Measurements from ENCODE around the gene TMC3.

TMC3 gene

GRCh38 chr15:81323559-81323943 lies 50.5 kb downstream of the TMC3 start:
- Histone ChIP-seq H3K9ac (ENCODE audit: low read length in 2 of 2) (peak overlapping the region; percentile 66 to 80), H3K9me3 (ENCODE audit: control insufficient read depth in 2 of 2, low read length in 2 of 2) (no peaks in the 10 kb centered on the region), H3K4me3 (ENCODE audit: low read length in 2 of 2) (peak overlapping the region; percentile 70 to 92), H3K36me3 (ENCODE audit: control insufficient read depth in 2 of 2, insufficient read depth in 2 of 2, low read length in 2 of 2) (peaks cover 0 to 6% of the 10 kb centered on the region in 2 donors), H3K4me1 (ENCODE audit: control insufficient read depth, insufficient read depth, low read length) (peaks cover 13% of the 10 kb centered on the region), H3K27ac (ENCODE audit: low read length) (peak overlapping the region; percentile 41), H3K27me3 (ENCODE audit: control insufficient read depth in 1 of 2, insufficient read depth in 2 of 2, low read length in 2 of 2) (no peaks in the 10 kb centered on the region)

GRCh38 chr15:81322676-81323253 lies 51.2 kb downstream of the TMC3 start:
- peak overlapping the region; percentile 33 to 40 for H3K4me3 ChIP-seq (ENCODE audit: low read length in 2 of 2)
- no peaks in the 10 kb centered on the region for H3K9me3 ChIP-seq (ENCODE audit: control insufficient read depth in 2 of 2, low read length in 2 of 2)
- no peak overlapping the region for H3K27ac ChIP-seq (ENCODE audit: low read length)
- peaks cover 0 to 7% of the 10 kb centered on the region in 2 donors for H3K36me3 ChIP-seq (ENCODE audit: control insufficient read depth in 2 of 2, insufficient read depth in 2 of 2, low read length in 2 of 2)
- H3K4me1 ChIP-seq (ENCODE audit: control insufficient read depth, insufficient read depth, low read length): peaks cover 13% of the 10 kb centered on the region
- H3K27me3 ChIP-seq (ENCODE audit: control insufficient read depth in 1 of 2, insufficient read depth in 2 of 2, low read length in 2 of 2): no peaks in the 10 kb centered on the region
- H3K9ac ChIP-seq (ENCODE audit: low read length in 2 of 2): no peak overlapping the region

- no peak overlapping the region for H3K27ac ChIP-seq (ENCODE audit: low read length)
- peaks cover 3 to 13% of the 10 kb centered on the region in 2 donors for H3K36me3 ChIP-seq (ENCODE audit: control insufficient read depth in 2 of 2, insufficient read depth in 2 of 2, low read length in 2 of 2)
- H3K9me3 ChIP-seq (ENCODE audit: control insufficient read depth in 2 of 2, low read length in 2 of 2): no peaks in the 10 kb centered on the region
- no peak overlapping the region for H3K4me3 ChIP-seq (ENCODE audit: low read length in 2 of 2)
- H3K27me3 ChIP-seq (ENCODE audit: control insufficient read depth in 1 of 2, insufficient read depth in 2 of 2, low read length in 2 of 2): no peaks in the 10 kb centered on the region
- H3K9ac ChIP-seq (ENCODE audit: low read length in 2 of 2): no peak overlapping the region
- H3K4me1 ChIP-seq (ENCODE audit: control insufficient read depth, insufficient read depth, low read length): peaks cover 13% of the 10 kb centered on the region
These were observed 52.3 kb downstream of the TMC3 start for GRCh38 chr15:81321667-81322066.

GRCh38 chr15:81317642-81318017 lies 56.4 kb downstream of the TMC3 start:
- no peaks in the 10 kb centered on the region for H3K27me3 ChIP-seq (ENCODE audit: control insufficient read depth in 1 of 2, insufficient read depth in 2 of 2, low read length in 2 of 2)
- H3K27ac ChIP-seq (ENCODE audit: low read length): no peak overlapping the region
- peaks cover 13% of the 10 kb centered on the region for H3K4me1 ChIP-seq (ENCODE audit: control insufficient read depth, insufficient read depth, low read length)
- H3K4me3 ChIP-seq (ENCODE audit: low read length in 2 of 2): no peak overlapping the region
- H3K9ac ChIP-seq (ENCODE audit: low read length in 2 of 2): no peak overlapping the region
- peaks cover 4 to 16% of the 10 kb centered on the region in 2 donors for H3K36me3 ChIP-seq (ENCODE audit: control insufficient read depth in 2 of 2, insufficient read depth in 2 of 2, low read length in 2 of 2)
- H3K9me3 ChIP-seq (ENCODE audit: control insufficient read depth in 2 of 2, low read length in 2 of 2): no peaks in the 10 kb centered on the region

GRCh38 chr15:81316267-81316666 lies 57.7 kb downstream of the TMC3 start:
- H3K9ac ChIP-seq (ENCODE audit: low read length in 2 of 2): no peak overlapping the region
- no peaks in the 10 kb centered on the region for H3K27me3 ChIP-seq (ENCODE audit: control insufficient read depth in 1 of 2, insufficient read depth in 2 of 2, low read length in 2 of 2)
- peaks cover 5 to 16% of the 10 kb centered on the region in 2 donors for H3K36me3 ChIP-seq (ENCODE audit: control insufficient read depth in 2 of 2, insufficient read depth in 2 of 2, low read length in 2 of 2)
- H3K4me3 ChIP-seq (ENCODE audit: low read length in 2 of 2): no peak overlapping the region
- H3K27ac ChIP-seq (ENCODE audit: low read length): no peak overlapping the region
- H3K9me3 ChIP-seq (ENCODE audit: control insufficient read depth in 2 of 2, low read length in 2 of 2): no peaks in the 10 kb centered on the region
- peaks cover 12% of the 10 kb centered on the region for H3K4me1 ChIP-seq (ENCODE audit: control insufficient read depth, insufficient read depth, low read length)

GRCh38 chr15:81315452-81316175 lies 58.4 kb downstream of the TMC3 start:
- Histone ChIP-seq H3K36me3 (ENCODE audit: control insufficient read depth in 2 of 2, insufficient read depth in 2 of 2, low read length in 2 of 2) (peaks cover 5 to 15% of the 10 kb centered on the region in 2 donors), H3K27ac (ENCODE audit: low read length) (no peak overlapping the region)

GRCh38 chr15:81314378-81314777 lies 59.6 kb downstream of the TMC3 start:
- peaks cover 5 to 16% of the 10 kb centered on the region in 2 donors for H3K36me3 ChIP-seq (ENCODE audit: control insufficient read depth in 2 of 2, insufficient read depth in 2 of 2, low read length in 2 of 2)
- no peak overlapping the region for H3K27ac ChIP-seq (ENCODE audit: low read length)
- no peak overlapping the region for H3K4me3 ChIP-seq (ENCODE audit: low read length in 2 of 2)
- no peaks in the 10 kb centered on the region for H3K27me3 ChIP-seq (ENCODE audit: control insufficient read depth in 1 of 2, insufficient read depth in 2 of 2, low read length in 2 of 2)
- H3K9me3 ChIP-seq (ENCODE audit: control insufficient read depth in 2 of 2, low read length in 2 of 2): no peaks in the 10 kb centered on the region
- peaks cover 19% of the 10 kb centered on the region for H3K4me1 ChIP-seq (ENCODE audit: control insufficient read depth, insufficient read depth, low read length)
- no peak overlapping the region for H3K9ac ChIP-seq (ENCODE audit: low read length in 2 of 2)

More at GRCh38 chr15:81315452-81316175, 58.4 kb downstream of the TMC3 start:
- H3K9me3 ChIP-seq (ENCODE audit: control insufficient read depth in 2 of 2, low read length in 2 of 2): no peaks in the 10 kb centered on the region
- H3K27me3 ChIP-seq (ENCODE audit: control insufficient read depth in 1 of 2, insufficient read depth in 2 of 2, low read length in 2 of 2): no peaks in the 10 kb centered on the region
- H3K4me3 ChIP-seq (ENCODE audit: low read length in 2 of 2): no peak overlapping the region
- H3K4me1 ChIP-seq (ENCODE audit: control insufficient read depth, insufficient read depth, low read length): peaks cover 18% of the 10 kb centered on the region
- no peak overlapping the region for H3K9ac ChIP-seq (ENCODE audit: low read length in 2 of 2)

GRCh38 chr15:81313686-81314085 lies 60.3 kb downstream of the TMC3 start:
- Histone ChIP-seq H3K36me3 (ENCODE audit: control insufficient read depth in 2 of 2, insufficient read depth in 2 of 2, low read length in 2 of 2) (peaks cover 5 to 16% of the 10 kb centered on the region in 2 donors), H3K4me3 (ENCODE audit: low read length in 2 of 2) (no peak overlapping the region), H3K27me3 (ENCODE audit: control insufficient read depth in 1 of 2, insufficient read depth in 2 of 2, low read length in 2 of 2) (no peaks in the 10 kb centered on the region), H3K4me1 (ENCODE audit: control insufficient read depth, insufficient read depth, low read length) (peaks cover 19% of the 10 kb centered on the region), H3K9me3 (ENCODE audit: control insufficient read depth in 2 of 2, low read length in 2 of 2) (no peaks in the 10 kb centered on the region), H3K27ac (ENCODE audit: low read length) (peak overlapping the region; percentile 46), H3K9ac (ENCODE audit: low read length in 2 of 2) (no peak overlapping the region)

- no peak overlapping the region for H3K9ac ChIP-seq (ENCODE audit: low read length in 2 of 2)
- H3K9me3 ChIP-seq (ENCODE audit: control insufficient read depth in 2 of 2, low read length in 2 of 2): no peaks in the 10 kb centered on the region
- peaks cover 5 to 17% of the 10 kb centered on the region in 2 donors for H3K36me3 ChIP-seq (ENCODE audit: control insufficient read depth in 2 of 2, insufficient read depth in 2 of 2, low read length in 2 of 2)
- no peaks in the 10 kb centered on the region for H3K27me3 ChIP-seq (ENCODE audit: control insufficient read depth in 1 of 2, insufficient read depth in 2 of 2, low read length in 2 of 2)
- peaks cover 19% of the 10 kb centered on the region for H3K4me1 ChIP-seq (ENCODE audit: control insufficient read depth, insufficient read depth, low read length)
- H3K4me3 ChIP-seq (ENCODE audit: low read length in 2 of 2): peak overlapping the region in 1 of 2 donors; percentile 22
- peak overlapping the region; percentile 46 for H3K27ac ChIP-seq (ENCODE audit: low read length)
These were observed 61.0 kb downstream of the TMC3 start for GRCh38 chr15:81312790-81313543.

GRCh38 chr15:81311752-81312464 lies 62.1 kb downstream of the TMC3 start:
- Histone ChIP-seq H3K4me3 (ENCODE audit: low read length in 2 of 2) (no peak overlapping the region), H3K27ac (ENCODE audit: low read length) (peak overlapping the region; percentile 46), H3K36me3 (ENCODE audit: control insufficient read depth in 2 of 2, insufficient read depth in 2 of 2, low read length in 2 of 2) (peaks cover 2 to 13% of the 10 kb centered on the region in 2 donors), H3K9ac (ENCODE audit: low read length in 2 of 2) (no peak overlapping the region), H3K27me3 (ENCODE audit: control insufficient read depth in 1 of 2, insufficient read depth in 2 of 2, low read length in 2 of 2) (no peaks in the 10 kb centered on the region), H3K4me1 (ENCODE audit: control insufficient read depth, insufficient read depth, low read length) (peaks cover 19% of the 10 kb centered on the region), H3K9me3 (ENCODE audit: control insufficient read depth in 2 of 2, low read length in 2 of 2) (no peaks in the 10 kb centered on the region)
